OCI-LY7 (cell line): ENCODE measurements around the gene SSRP1. TPM values are rescaled to one million over a fixed set of nuclear protein-coding genes. Genes with fewer than 3 reads are reported as not detected.

Experiments
- BruUV-seq: library from RNA; stranded (reverse); fragments of 400-500 nt; replicated peaks from 2 replicates; lab custom pipeline; 2021; lab: Mats Ljungman, UMichigan
- CTCF ChIA-PET: fragments of 300-600 bp; sonication (Branson Sonifier 250); formaldehyde crosslinking; loops from one replicate; lab custom pipeline; 2022; ENCODE audit warnings: antibody characterized with exemption; ENCODE audit not compliant: unreplicated experiment; lab: Charles Lee
- POLR2A ChIA-PET: fragments of 300-600 bp; sonication (Branson Sonifier 250); formaldehyde crosslinking; loops from one replicate; lab custom pipeline; 2022; ENCODE audit warnings: antibody characterized with exemption; lab: Charles Lee
- DNase-seq: peaks from one replicate; pipeline ENCODE4 v3.0.0-alpha.2; 2015; ENCODE audit warnings: low spot score
- H2AFZ ChIP-seq: fragments of 200-600 bp; sonication (generic), shearing (Covaris generic); 2 replicates; pipeline ENCODE4 v1.6.1; 2014; ENCODE audit warnings: mild to moderate bottlenecking, antibody characterized with exemption, low read length, moderate library complexity
- H3K27ac ChIP-seq: fragments of 200-600 bp; sonication (generic); 2 replicates; pipeline ENCODE4 v1.5.1; 2014; ENCODE audit warnings: mixed run types, low read depth, mild to moderate bottlenecking, moderate library complexity, low read length, inconsistent platforms; ENCODE audit not compliant: poor library complexity, severe bottlenecking
- H3K36me3 ChIP-seq: fragments of 200-600 bp; sonication (generic); 2 replicates; pipeline ENCODE4 v1.6.1; 2014; ENCODE audit warnings: mild to moderate bottlenecking, antibody characterized with exemption, low read length, moderate library complexity, mixed read lengths; ENCODE audit not compliant: insufficient read depth
- H3K4me1 ChIP-seq: fragments of 200-600 bp; sonication (generic); 2 replicates; pipeline ENCODE4 v1.5.1; 2014; ENCODE audit warnings: mild to moderate bottlenecking, low read length; ENCODE audit not compliant: insufficient read depth, poor library complexity, severe bottlenecking
- H3K4me2 ChIP-seq: fragments of 200-600 bp; sonication (generic); 2 replicates; pipeline ENCODE4 v1.6.1; 2014; ENCODE audit warnings: mild to moderate bottlenecking, low read length
- H3K4me3 ChIP-seq: fragments of 200-600 bp; sonication (generic); 2 replicates; pipeline ENCODE4 v1.5.1; 2014; ENCODE audit warnings: mild to moderate bottlenecking, low read depth, low read length; ENCODE audit not compliant: poor library complexity, severe bottlenecking
- H3K79me2 ChIP-seq: fragments of 200-600 bp; sonication (generic); 2 replicates; pipeline ENCODE4 v1.6.1; 2016; ENCODE audit warnings: low read depth, mild to moderate bottlenecking, low read length, moderate library complexity, mixed read lengths; ENCODE audit not compliant: insufficient read depth
- H3K9me2 ChIP-seq: fragments of 200-600 bp; sonication (generic); 2 replicates; pipeline ENCODE4 v1.6.1; 2016; ENCODE audit warnings: mild to moderate bottlenecking, low read length, mixed read lengths; ENCODE audit not compliant: insufficient read depth
- H3K9me3 ChIP-seq: fragments of 200-600 bp; sonication (generic); 2 replicates; pipeline ENCODE4 v1.6.1; 2014; ENCODE audit warnings: mild to moderate bottlenecking, mixed run types, low read length, mixed read lengths
- H4K20me1 ChIP-seq: fragments of 200-600 bp; sonication (generic); 2 replicates; pipeline ENCODE4 v1.6.1; 2014; ENCODE audit warnings: mild to moderate bottlenecking, antibody characterized with exemption, low read length, moderate library complexity, mixed read lengths; ENCODE audit not compliant: insufficient read depth
- EZH2phosphoT487 ChIP-seq: fragments of 200-600 bp; sonication (generic); IDR thresholded peaks from 2 replicates; pipeline ENCODE4 v1.6.1; 2018; ENCODE audit warnings: low read depth, borderline replicate concordance, mild to moderate bottlenecking, mixed run types, antibody characterized with exemption, low read length, moderate library complexity, mixed read lengths
- intact Hi-C: fragments of 100-400 bp; cut with micrococcal nuclease; formaldehyde crosslinking; loops from one replicate; pipeline ENCODE4 v1.10.0; 2022; ENCODE audit not compliant: unreplicated experiment
- total RNA-seq, 2 experiments: library from RNA; depleted of rRNA in 1 of 2; stranded (reverse); fragments of >200 nt in 1 of 2; shearing (Covaris generic) in 1 of 2; gene quantifications; 2 replicates each; pipeline ENCODE4 v1.2.3, GENCODE V29; 2014 to 2022
- TF ChIP-seq, protein P1 (sequence below): fragments of 200-600 bp; sonication (generic); conservative IDR thresholded peaks from 2 replicates; pipeline ENCODE4 v1.5.1; 2014; ENCODE audit warnings: mild to moderate bottlenecking, antibody characterized with exemption, low read length, moderate library complexity, mixed read lengths

Gene SSRP1
- total RNA-seq, 2 experiments from 2014 or later: 146 to 221 TPM

DNA sequence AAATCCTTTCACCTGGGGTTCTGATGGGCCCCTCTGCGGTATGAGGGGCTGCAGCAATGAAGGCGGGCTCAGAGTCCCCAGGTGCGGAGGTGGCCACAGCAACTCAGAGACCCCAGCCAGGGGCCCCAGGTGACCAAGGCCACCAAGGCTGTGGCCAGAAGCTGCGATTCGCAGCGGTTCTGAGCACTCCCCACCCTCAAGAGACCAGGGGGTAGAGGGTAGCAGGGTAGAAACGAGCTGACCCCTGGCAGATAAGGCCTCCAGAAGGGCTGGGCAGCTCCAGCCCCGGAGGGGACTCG is 11.9 kb downstream of the SSRP1 start:
- H3K36me3 ChIP-seq: peaks cover 36% of the 10 kb centered on the region
- peak overlapping the region; percentile 97 for H3K4me2 ChIP-seq
- intact Hi-C loops: no loop called here
- CTCF ChIA-PET: no interaction called here
- DNase-seq: no peak
- TF ChIP-seq EZH2phosphoT487: no peak
- H3K4me3 ChIP-seq: peak overlapping the region; percentile 70
- BruUV-seq: no TSS peak
- no peaks in the 10 kb centered on the region for H3K9me3 ChIP-seq
- H3K79me2 ChIP-seq: no peaks in the 10 kb centered on the region
- H2AFZ ChIP-seq: no peak overlapping the region
- POLR2A ChIA-PET: interaction anchor here (0.9 kb wide), 1 partner anchor 12 kb away, joined by 4 read pairs; the partner anchor contains the start of gene SSRP1
- H3K9me2 ChIP-seq: no peaks in the 10 kb centered on the region
- peaks cover 28% of the 10 kb centered on the region for H3K4me1 ChIP-seq
- H4K20me1 ChIP-seq: no peaks in the 10 kb centered on the region
- H3K27ac ChIP-seq: no peak overlapping the region

DNA sequence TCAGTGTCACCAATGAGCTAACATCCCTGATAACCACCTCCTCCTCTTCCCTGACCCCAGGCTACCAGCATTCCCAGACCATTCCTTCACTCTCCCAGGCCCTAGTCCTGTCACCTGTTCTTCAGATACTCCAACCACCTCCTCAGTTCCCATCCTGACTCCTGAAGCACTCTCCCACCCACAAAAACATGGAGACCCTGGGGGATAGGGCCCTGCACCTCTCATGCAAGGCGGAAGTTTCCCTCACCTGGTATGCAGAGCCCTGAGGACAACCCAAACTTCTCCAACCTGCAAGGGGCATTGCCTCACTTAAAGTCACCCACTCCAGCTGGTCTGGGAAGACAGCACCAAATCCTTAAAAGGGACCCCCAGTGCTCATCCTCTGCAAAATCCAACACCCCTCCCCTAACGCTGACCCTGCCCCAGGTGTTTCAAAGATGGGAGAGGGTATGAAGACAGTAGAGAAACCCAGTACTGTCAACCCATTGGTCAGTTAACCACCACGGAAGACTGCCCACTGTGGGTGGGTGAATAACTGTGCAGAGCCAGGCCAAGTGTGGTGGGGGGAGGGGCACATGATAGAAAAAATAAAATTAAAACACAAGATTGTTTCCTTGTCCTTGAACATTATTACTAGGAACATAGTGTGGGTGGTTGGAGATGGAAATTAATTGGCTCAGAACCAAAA is 12.4 kb downstream of the SSRP1 start:
- Histone ChIP-seq H3K9me3 (no peaks in the 10 kb centered on the region), H3K79me2 (no peaks in the 10 kb centered on the region), H3K36me3 (peaks cover 31% of the 10 kb centered on the region), H3K4me1 (peaks cover 28% of the 10 kb centered on the region), H2AFZ (no peak overlapping the region), H3K9me2 (no peaks in the 10 kb centered on the region), H3K4me2 (peak overlapping the region; percentile 97; the same call in 1 of the 2 replicates), H4K20me1 (no peaks in the 10 kb centered on the region), H3K27ac (no peak overlapping the region), H3K4me3 (no peak overlapping the region)
- POLR2A ChIA-PET: interaction anchor here (0.9 kb wide), 1 partner anchor 13 kb away, joined by 4 read pairs; the partner anchor contains the start of gene SSRP1
- CTCF ChIA-PET: no interaction called here
- TF ChIP-seq, protein P1, sequence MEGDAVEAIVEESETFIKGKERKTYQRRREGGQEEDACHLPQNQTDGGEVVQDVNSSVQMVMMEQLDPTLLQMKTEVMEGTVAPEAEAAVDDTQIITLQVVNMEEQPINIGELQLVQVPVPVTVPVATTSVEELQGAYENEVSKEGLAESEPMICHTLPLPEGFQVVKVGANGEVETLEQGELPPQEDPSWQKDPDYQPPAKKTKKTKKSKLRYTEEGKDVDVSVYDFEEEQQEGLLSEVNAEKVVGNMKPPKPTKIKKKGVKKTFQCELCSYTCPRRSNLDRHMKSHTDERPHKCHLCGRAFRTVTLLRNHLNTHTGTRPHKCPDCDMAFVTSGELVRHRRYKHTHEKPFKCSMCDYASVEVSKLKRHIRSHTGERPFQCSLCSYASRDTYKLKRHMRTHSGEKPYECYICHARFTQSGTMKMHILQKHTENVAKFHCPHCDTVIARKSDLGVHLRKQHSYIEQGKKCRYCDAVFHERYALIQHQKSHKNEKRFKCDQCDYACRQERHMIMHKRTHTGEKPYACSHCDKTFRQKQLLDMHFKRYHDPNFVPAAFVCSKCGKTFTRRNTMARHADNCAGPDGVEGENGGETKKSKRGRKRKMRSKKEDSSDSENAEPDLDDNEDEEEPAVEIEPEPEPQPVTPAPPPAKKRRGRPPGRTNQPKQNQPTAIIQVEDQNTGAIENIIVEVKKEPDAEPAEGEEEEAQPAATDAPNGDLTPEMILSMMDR: no peak
- TF ChIP-seq EZH2phosphoT487: no peak
- intact Hi-C loops: no loop called here
- no TSS peak for BruUV-seq
- DNase-seq: no peak

DNA sequence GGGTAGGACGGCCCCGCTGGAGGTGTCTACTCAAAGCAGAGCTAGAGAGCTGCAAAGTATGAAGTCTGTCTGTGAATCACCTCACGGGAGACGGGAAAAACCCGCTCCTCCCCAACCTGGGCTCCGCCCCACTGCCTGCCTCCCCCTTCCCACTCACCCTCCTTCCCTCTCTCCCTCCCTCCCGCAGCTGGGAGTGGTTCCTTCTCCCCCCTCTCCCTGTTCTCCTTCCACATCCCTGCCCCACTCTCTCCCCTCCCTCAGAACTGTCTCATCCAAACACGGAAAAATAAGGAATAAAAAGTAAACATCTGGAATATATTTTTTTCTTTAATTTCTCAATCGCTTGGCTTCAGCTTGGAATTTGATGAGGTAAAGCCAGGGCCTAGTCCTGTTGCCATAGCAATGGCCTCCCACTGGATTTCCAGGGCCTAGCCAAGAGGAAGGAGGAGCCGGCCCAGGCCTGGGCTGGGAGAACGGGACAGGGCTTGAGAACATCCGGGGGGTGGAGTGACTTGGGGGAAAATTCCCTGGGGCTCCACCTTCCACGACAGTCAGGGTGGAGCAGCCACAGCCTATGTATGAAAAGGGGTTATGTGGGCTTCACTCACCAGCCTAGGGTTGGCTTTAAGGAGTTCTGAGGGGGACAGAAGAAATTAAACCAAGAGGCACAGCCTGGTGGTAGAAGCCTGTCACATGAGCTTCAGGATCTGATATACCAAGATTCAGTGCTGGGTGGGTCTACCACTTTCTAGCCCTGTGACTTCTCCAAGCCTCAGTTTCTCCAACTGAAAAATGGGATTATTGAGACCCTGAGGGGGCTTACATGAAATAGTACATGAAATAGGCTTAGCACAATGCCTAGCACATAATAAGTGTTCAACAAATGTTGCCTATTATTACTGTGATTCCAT is 13.2 kb downstream of the SSRP1 start:
- Histone ChIP-seq H3K4me2 (no peak overlapping the region), H3K4me1 (peaks cover 28% of the 10 kb centered on the region), H3K9me2 (no peaks in the 10 kb centered on the region), H4K20me1 (no peaks in the 10 kb centered on the region), H3K9me3 (no peaks in the 10 kb centered on the region), H3K4me3 (no peak overlapping the region), H3K36me3 (peaks cover 26% of the 10 kb centered on the region), H3K27ac (no peak overlapping the region), H2AFZ (no peak overlapping the region), H3K79me2 (no peaks in the 10 kb centered on the region)
- BruUV-seq: no TSS peak
- ChIA-PET CTCF (interaction anchor here (0.7 kb wide), 1 partner anchor 49 kb away, joined by 5 read pairs; no protein-coding TSS in a partner anchor), POLR2A (interaction anchor here (0.7 to 1.3 kb wide), 2 partner anchors 21 to 96 kb away, joined by 3 to 4 read pairs; no protein-coding TSS in a partner anchor)
- no peak for DNase-seq
- intact Hi-C loops: no loop called here
- no peak for TF ChIP-seq EZH2phosphoT487
- TF ChIP-seq, protein P1: no peak
